ENCODE measurements around the gene GSTCD.
"Not testable (repeated sequence)": the region's sequence is repeated elsewhere in the genome, so short reads cannot be mapped to it uniquely, and the experiment has no call there.

GSTCD gene, protein sequence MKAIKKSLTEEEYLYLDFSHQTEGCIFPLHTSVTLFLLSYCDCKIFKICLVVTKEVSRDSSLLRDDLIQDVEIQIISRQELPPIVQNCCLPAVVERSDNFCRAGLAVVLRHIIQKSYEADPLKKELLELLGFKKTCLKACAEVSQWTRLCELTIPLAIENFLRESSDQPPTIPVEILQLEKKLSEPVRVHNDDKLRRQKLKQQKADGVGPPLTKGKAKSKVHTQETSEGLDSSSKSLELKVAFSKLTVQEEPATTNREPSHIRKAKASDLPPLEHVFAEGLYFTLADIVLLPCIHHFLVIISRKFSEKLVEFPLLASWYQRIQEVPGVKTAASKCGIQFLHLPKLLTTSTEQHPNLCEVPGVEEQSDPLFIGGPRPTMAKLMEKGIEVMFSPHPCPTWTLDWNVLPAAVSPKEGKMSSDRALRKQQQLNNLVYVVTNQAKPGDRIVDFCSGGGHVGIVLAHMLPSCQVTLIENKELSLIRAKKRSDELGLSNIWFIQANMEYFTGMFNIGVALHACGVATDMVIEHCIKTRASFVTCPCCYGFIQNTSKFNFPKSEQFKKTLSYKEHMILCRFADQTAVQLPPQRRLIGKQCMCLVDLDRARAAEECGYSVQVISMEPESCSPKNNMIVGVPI

DNA sequence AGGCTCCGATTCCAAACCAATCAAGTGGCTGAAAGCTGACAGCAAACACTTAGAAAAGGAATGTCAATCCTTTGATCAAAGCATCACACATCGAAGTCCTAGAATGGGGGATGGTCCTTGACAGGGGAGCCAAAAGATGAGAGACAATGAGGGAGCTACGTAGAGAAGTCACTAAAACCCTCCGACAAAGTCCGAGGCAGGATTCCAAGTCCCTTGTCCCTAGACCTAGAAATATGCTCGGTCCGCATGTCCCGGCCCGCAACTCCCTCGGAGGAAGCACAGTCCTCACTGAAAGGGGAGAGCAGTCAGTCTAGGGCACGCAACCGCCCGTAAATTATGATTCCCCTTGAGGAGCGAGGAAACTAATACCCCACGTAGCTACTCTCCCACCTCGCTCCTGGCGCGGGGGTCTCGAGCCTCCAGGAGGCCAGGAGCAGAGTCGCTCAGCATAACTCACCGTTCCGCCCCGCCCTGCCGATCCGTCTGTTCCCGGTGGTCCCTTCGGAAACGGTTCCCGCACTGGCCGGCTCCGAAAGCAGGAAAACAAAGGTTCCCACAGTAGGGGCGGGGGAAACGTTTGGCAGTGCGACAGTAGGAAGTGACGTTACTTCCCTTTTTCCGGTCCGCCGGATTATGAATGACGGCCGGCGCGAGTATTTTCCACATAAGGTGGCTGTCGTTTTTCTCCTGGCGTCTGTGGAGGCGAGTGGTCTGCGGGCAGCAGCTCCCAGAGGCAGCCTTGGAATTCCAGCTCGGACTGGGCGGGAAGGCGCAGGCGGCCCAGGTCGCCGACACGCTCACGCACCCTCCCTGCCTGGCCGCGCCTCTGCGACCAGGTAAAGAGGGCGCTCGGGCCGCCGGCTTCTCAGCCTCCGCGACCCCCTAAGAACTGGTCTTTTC, at the start of gene GSTCD, which contains the start of gene INTS12:
Gene GSTCD, plus strand, starts transcription at position 604 of the 900 bp plus-strand sequence. CDS start 8,830 bp downstream, outside the sequence.
Gene INTS12, minus strand, starts transcription at position 509 of the 900 bp plus-strand sequence. CDS start 8,684 bp downstream, outside the sequence.
- DNase-seq (ENCODE audit: low read depth): peak; percentile 82

DNA sequence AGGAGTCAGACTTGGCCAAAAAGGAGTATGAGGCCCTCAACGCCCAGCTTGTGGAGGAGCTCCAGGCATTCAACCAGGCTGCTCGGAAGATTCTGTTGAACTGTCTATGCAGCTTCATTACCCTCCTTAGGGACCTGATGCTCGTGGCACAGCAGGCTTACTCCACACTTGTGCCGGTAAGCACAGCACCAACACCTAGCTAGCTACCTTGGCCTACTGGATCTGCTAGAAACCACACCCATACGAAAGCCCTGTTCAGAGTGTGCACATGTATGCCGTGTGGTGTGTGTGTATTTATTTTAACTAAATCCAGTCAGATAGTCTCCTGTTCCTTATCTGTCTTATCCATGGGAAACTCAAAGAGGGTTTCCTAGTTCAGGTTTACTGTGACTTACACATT, 49.4 kb upstream of the GSTCD start:
- DNase-seq (ENCODE audit: low read depth): no peak

- DNase-seq (ENCODE audit: low read depth): no peak
Measured at GRCh38 chr4:105661028-105661427, 47.6 kb upstream of the GSTCD start.

DNA sequence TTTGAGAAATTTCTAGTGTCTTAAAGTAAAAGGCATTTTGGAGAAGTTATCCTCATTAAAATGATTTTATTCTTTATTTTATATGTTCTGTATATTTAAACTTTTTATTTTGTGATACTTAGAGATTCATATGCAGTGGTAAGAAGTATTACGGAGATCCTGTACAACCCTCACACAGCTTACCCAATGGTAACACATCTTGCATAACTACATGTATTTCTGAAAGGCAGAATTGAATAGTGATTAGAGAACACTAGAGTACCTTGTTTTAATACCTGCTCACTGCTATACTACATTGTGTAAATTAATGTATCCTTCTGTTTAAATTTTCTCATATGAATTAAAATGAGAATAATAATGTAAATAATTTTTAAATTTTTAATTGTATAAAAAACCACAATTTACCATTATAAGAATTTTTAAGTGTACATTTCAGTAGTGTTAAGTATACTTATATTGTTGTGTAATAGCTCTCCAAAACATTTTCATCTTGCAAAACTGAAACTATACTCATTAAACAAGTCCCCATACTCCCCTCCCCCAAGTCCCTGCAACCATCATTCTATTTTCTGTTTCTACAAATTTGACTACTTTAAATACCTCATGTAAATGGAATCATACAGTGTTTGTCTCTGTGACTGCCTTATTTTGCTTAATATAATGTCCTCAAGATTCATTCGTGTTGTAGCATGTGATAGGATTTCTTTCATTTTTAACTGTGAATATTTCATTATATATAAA, 45.5 kb upstream of the GSTCD start:
- DNase-seq (ENCODE audit: low read depth): no peak

- DNase-seq (ENCODE audit: low read depth): peak; percentile 14
Measured at GRCh38 chr4:105666693-105667092, 41.9 kb upstream of the GSTCD start.

DNA sequence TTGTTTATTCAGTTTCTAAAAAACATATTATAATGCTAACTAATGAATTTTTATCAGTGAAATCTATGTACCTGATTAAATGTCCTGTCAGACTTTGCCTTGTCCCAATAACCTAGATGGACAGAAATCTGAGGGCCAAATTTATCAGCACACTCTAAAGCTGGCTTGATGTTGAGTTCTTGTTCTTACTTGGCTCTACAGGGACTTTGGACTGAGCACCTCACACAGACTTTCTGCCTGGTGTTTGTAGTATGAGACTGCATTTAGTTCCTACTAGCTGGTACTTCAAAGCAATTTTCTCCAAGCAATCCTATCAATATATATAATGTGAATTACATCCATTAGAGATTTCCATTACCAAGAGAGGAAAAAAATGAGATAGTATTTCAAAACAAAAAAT, 37.9 kb upstream of the GSTCD start:
- DNase-seq (ENCODE audit: low read depth): no peak

DNA sequence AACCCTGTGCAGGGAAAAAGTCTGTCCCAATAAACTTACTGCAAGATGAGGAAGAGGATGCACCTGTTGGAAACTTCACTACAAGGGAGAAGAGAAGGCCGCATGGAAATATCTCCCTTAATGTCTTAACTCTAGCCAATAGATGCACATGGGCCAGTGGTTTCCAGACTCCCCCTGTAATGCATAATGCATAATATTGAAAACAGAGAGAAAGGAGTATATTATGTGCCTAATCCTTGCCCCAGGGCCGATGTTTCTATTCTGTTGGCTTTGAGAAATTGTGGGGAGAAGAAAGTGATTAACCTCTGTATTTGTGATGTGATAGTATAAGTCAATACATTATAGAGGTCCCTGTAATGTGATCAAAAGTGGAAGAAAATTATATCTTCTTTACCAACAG, 37.3 kb upstream of the GSTCD start:
- DNase-seq (ENCODE audit: low read depth): no peak

GRCh38 chr4:105674011-105674410, 34.6 kb upstream of the GSTCD start:
- no peak for DNase-seq (ENCODE audit: low read depth)

- no peak for DNase-seq (ENCODE audit: low read depth)
Measured at GRCh38 chr4:105677709-105678108, 30.9 kb upstream of the GSTCD start.

DNA sequence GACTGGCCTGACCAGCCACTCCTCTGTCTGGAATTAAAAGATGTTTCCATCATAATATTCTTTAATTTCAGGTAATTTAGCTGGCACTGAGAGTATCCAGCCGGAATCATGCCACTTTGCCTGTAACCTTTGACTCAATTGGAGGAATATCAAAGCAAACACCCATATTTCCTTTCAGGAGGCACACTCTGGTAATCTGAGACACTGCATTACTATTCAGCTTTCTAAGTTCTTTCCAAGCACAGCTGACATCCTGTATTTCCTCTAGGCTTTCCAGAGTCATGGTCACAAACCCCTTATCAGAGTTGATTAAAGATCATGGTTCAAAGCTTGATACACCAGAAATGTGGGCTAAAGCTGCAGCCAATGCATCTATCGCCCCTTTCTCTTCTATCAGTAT, 29.4 kb upstream of the GSTCD start:
- DNase-seq (ENCODE audit: low read depth): no peak

DNA sequence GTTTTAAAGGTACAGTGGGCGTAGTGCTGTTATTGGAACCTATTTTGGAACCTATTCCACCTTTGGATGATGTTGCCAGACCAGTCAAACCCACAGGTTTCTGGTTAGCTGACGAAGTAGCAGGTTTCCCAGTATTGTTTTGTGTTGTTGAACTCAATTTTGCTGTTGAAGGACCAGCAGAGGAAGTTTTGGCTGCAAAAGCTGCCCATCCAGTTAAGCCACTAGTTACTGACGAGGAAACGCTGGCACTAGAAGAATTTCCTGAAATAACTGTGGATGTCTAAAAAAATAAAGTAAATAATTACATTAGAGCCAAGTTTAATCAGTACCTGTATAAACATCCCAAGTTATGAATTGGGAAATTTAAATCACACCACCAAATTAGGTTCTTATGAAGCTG, 25.5 kb upstream of the GSTCD start:
- no peak for DNase-seq (ENCODE audit: low read depth)

GRCh38 chr4:105686571-105686970, 22.0 kb upstream of the GSTCD start:
- no peak for DNase-seq (ENCODE audit: low read depth)

DNA sequence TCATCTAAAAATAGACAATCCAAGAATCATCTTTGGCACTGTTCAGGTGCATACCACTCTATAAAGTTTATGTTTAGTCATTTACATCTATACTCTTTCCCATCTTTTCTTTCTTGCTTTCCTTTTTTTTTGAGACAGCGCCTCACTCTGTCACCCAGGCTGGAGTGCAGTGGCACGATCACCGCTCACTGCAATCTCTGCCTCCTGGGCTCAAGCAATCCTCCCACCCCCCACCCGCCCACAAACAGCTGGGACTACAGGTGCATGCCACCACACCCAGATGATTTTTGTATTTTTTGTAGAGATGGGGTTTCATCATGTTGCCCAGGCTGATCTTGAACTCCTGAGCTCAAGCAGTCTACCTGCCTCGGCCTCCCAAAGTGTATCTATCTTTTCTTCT, 13.8 kb upstream of the GSTCD start:
- DNase-seq (ENCODE audit: low read depth): not testable (repeated sequence)

DNA sequence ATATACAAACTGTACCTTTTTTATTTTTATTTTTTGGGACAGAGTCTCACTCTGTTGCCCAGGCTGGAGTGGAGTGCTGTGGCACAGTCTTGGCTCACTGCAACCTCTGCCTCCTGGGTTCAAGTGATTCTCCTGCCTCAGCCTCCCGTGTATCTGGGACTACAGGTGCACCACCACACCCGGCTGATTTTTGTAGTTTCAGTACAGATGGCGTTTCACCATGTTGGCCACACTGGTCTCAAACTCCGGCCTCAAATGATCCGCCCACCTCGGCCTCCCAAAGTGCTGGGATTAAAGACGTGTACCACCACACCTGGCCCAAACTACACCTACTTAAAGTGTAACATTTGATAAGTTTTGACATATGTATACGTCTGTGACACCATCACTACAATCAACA, 12.8 kb upstream of the GSTCD start:
- DNase-seq (ENCODE audit: low read depth): not testable (repeated sequence)

DNA sequence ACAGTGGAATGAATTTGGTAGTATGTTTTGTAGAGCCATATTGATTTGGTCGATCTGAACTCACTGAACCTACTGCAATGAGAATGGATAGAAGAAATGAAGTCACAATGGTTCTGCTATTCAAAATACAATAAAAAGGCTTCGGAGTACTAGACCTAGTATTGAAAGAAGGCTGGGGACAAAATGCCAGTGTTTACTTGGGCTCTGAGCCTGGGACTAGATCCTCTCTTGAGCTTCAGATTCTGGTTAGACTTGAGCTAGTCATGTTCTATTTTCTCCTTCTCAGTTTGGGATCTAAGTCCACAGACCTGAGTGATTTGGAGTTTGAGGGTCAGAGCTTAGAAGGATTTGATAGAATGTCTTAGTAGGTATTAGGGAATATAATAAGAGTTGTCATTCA, 10.0 kb upstream of the GSTCD start:
- no peak for DNase-seq (ENCODE audit: low read depth)

GRCh38 chr4:105707782-105708180, 803 bp upstream of the GSTCD start:
- DNase-seq (ENCODE audit: low read depth): no peak

- no peak for DNase-seq (ENCODE audit: low read depth)
Measured at GRCh38 chr4:105709081-105709450, 482 bp downstream of the GSTCD start.

- no peak for DNase-seq (ENCODE audit: low read depth)
Measured at GRCh38 chr4:105710012-105710600, 1.5 kb downstream of the GSTCD start.

DNA sequence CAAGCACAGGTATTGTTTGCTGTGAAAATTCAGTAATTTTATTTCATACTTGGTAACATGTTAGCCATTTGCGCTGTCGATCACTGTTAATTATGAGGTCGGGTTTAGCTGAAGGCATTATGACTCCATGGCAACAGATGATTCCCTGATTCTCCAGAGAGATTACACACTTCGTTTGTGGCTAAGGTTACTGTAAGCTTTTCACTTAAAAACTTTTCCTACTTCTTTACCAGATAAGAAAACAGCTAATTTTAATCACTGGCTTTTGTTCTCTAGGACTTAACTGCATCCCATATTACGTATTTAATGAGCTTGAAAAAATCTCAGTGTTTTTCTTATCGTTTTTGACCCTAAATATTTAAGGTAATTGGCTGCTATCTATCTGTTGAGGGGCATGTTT, 2.1 kb downstream of the GSTCD start:
- peak; percentile 35 for DNase-seq (ENCODE audit: low read depth)

- DNase-seq (ENCODE audit: low read depth): no peak
Measured at GRCh38 chr4:105712766-105713165, 4.2 kb downstream of the GSTCD start.

- no peak for DNase-seq (ENCODE audit: low read depth)
Measured at GRCh38 chr4:105714071-105714521, 5.5 kb downstream of the GSTCD start.
